Activated T-helper 17 cell treated with anti-CD3 and anti-CD28 coated beads, Interleukin-2, amount 50 U/mL, for 72 hours (primary cell): ENCODE data around the gene MYO9A. TPM values are rescaled to one million over a fixed set of nuclear protein-coding genes. Genes with fewer than 3 reads are reported as not detected.
"Not testable (repeated sequence)": the region's sequence is repeated elsewhere in the genome, so short reads cannot be mapped to it uniquely, and the experiment has no call there.

Experiments used
- ATAC-seq: fragments of 150-1000 bp; cut with Tn5 transposase; replicated peaks from 2 replicates; pipeline ENCODE4 v1.10.0; 2021; ENCODE audit warnings: mild to moderate bottlenecking, moderate library complexity
- H3K27ac Mint-ChIP-seq: one replicate; pipeline ENCODE4 v1.8.0; 2022; ENCODE audit warnings: mixed read lengths
- H3K27me3 Mint-ChIP-seq: one replicate; pipeline ENCODE4 v1.8.0; 2022; ENCODE audit warnings: mixed read lengths
- H3K36me3 Mint-ChIP-seq: one replicate; pipeline ENCODE4 v1.8.0; 2022; ENCODE audit warnings: low read depth, mild to moderate bottlenecking, mixed read lengths
- H3K4me1 Mint-ChIP-seq: one replicate; pipeline ENCODE4 v1.8.0; 2022; ENCODE audit warnings: mixed read lengths
- H3K4me3 Mint-ChIP-seq: one replicate; pipeline ENCODE4 v1.8.0; 2022; ENCODE audit warnings: mild to moderate bottlenecking, mixed read lengths
- H3K9me3 Mint-ChIP-seq: one replicate; pipeline ENCODE4 v1.8.0; 2022; ENCODE audit warnings: mixed read lengths
- total RNA-seq, 2 donors: library from RNA; stranded (reverse); gene quantifications; one replicate each; pipeline ENCODE4 v1.2.3, GENCODE V29; 2022

The MYO9A gene
- total RNA-seq, 2 donors from 2014 or later = 20.5 to 29.3 TPM

DNA sequence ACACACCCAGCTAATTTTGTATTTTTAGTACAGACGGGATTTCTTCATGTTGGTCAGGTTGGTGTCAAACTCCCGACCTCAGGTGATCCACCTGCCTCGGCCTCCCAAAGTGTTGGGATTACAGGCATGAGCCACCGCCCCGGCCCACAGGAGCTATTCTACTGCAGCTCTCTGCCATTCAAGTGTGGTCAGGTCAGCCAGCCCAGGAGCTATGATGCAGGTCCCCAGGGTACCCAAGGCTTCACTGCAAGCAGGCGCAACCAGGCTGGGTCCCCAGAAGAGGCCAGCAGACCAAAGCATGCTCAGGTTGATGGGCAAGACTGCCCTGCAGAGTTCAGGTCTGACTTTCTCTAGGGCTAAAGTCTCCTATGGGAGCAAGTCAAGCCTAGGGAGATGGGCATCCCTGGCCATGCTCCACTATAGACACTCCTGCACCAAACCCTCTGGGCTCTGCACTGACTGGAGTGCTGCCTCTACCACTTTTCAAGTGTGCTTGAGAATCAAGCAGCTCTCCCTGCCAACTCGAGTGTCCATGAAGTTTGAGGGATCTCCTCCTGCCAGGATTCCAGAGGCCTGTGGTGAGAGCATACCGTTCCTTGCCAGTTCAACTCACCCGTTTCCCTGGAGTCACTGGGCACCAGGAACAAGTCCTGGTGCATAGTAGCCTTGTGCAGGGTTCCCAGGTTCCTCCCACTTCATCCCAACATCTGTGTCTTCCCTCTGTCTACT lies 30.9 kb downstream of the MYO9A start:
- Mint-ChIP-seq H3K36me3 (no peaks in the 10 kb centered on the region), H3K4me3 (no peak overlapping the region), H3K27me3 (no peaks in the 10 kb centered on the region), H3K4me1 (peaks cover 4% of the 10 kb centered on the region), H3K27ac (no peak overlapping the region), H3K9me3 (peaks cover 4% of the 10 kb centered on the region)
- ATAC-seq = no peak

- no peak overlapping the region for H3K4me3 Mint-ChIP-seq
- peaks cover 9% of the 10 kb centered on the region for H3K4me1 Mint-ChIP-seq
- peaks cover 9% of the 10 kb centered on the region for H3K9me3 Mint-ChIP-seq
- no peak for ATAC-seq
- no peaks in the 10 kb centered on the region for H3K36me3 Mint-ChIP-seq
- no peak overlapping the region for H3K27ac Mint-ChIP-seq
- no peaks in the 10 kb centered on the region for H3K27me3 Mint-ChIP-seq
These were observed 31.8 kb downstream of the MYO9A start for GRCh38 chr15:72086010-72086697.

GRCh38 chr15:72082176-72082575 lies 35.8 kb downstream of the MYO9A start:
- H3K36me3 Mint-ChIP-seq = no peaks in the 10 kb centered on the region
- H3K4me1 Mint-ChIP-seq = peaks cover 15% of the 10 kb centered on the region
- H3K27ac Mint-ChIP-seq = no peak overlapping the region
- no peak overlapping the region for H3K4me3 Mint-ChIP-seq
- no peaks in the 10 kb centered on the region for H3K27me3 Mint-ChIP-seq
- peaks cover 9% of the 10 kb centered on the region for H3K9me3 Mint-ChIP-seq
- ATAC-seq = no peak

DNA sequence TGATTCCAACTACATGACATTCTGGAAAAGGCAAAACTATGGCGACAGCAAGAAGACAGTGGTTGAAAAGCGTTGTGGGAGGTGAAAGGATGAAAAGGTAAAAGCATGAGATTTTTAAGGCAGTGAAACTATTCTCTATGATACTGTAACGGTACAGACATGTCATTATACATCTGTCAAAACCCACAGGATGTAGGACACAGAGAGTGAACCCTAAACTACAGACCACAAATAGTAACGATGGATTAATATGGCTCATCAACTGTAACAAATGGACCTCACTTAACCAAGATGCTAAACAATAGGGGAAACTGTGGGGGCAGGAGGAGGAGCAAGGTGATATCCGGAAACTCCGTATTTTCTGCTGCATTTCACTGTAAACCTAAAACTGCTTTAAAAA lies 39.1 kb downstream of the MYO9A start:
- Mint-ChIP-seq H3K36me3 (no peaks in the 10 kb centered on the region), H3K4me1 (peaks cover 21% of the 10 kb centered on the region), H3K4me3 (no peak overlapping the region), H3K27ac (no peak overlapping the region), H3K27me3 (no peaks in the 10 kb centered on the region), H3K9me3 (peaks cover 4% of the 10 kb centered on the region)
- peak; percentile 78 for ATAC-seq

- H3K27ac Mint-ChIP-seq = no peak overlapping the region
- no peaks in the 10 kb centered on the region for H3K36me3 Mint-ChIP-seq
- H3K4me1 Mint-ChIP-seq = peaks cover 21% of the 10 kb centered on the region
- no peak overlapping the region for H3K4me3 Mint-ChIP-seq
- H3K27me3 Mint-ChIP-seq = no peaks in the 10 kb centered on the region
- peaks cover 4% of the 10 kb centered on the region for H3K9me3 Mint-ChIP-seq
- ATAC-seq = no peak
These were observed 40.0 kb downstream of the MYO9A start for GRCh38 chr15:72077950-72078349.

GRCh38 chr15:72074335-72075060 lies 43.5 kb downstream of the MYO9A start:
- Mint-ChIP-seq H3K27me3 (no peaks in the 10 kb centered on the region), H3K27ac (no peak overlapping the region), H3K4me1 (peaks cover 14% of the 10 kb centered on the region), H3K9me3 (no peaks in the 10 kb centered on the region), H3K36me3 (no peaks in the 10 kb centered on the region), H3K4me3 (no peak overlapping the region)
- no peak for ATAC-seq

GRCh38 chr15:72071448-72071825 lies 46.5 kb downstream of the MYO9A start:
- not testable (repeated sequence) for ATAC-seq, H3K27me3 Mint-ChIP-seq, H3K4me3 Mint-ChIP-seq, H3K9me3 Mint-ChIP-seq, H3K27ac Mint-ChIP-seq, H3K36me3 Mint-ChIP-seq, H3K4me1 Mint-ChIP-seq

DNA sequence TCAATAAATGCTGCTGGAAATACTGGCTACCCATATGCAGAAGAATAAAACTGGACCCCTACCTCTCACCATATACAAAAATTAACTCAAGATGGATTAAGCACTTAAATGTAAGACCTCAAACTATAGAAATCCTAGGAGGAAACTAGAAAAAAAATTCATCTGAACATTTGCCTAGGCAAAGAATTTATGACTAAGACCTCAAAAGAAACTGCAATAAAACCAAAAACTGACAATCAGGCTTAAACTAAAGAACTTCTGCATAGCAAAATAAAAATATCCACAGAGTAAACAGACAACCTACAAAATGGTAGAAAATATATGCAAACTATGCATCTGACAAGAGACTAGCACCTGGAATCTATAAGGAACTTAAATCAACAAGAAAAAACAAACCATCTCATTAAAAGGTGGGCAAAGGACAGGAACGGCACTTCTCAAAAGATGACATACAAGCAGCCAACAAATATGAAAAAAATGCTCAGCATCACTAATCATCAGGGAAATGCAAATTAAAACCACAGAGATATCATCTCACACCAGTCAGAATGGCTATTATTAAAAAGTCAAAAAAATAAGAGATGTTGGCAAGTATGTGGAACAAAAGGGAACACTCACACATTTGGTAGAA lies 47.0 kb downstream of the MYO9A start:
- H3K9me3 Mint-ChIP-seq = no peaks in the 10 kb centered on the region
- H3K4me1 Mint-ChIP-seq = peaks cover 6% of the 10 kb centered on the region
- no peaks in the 10 kb centered on the region for H3K36me3 Mint-ChIP-seq
- no peak overlapping the region for H3K27ac Mint-ChIP-seq
- no peaks in the 10 kb centered on the region for H3K27me3 Mint-ChIP-seq
- H3K4me3 Mint-ChIP-seq = no peak overlapping the region
- no peak for ATAC-seq

DNA sequence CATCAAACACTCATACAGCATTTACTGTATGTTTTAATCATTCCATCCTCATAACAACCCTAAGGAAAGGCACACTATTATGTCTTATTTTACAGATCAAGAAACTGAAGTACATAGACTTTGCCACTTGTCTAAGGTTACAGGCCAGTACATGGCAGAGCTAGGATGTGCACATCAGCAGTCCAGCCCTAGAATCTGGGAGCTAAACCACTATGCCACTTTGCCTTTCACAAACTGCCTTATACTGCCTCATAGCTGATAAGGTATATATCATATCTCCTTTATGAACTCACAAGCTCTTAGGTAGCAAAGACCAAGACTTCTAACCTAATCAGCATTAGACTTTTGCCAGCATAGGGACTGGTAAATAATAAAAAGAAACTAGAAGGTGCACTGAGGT lies 49.1 kb downstream of the MYO9A start:
- ATAC-seq = no peak

DNA sequence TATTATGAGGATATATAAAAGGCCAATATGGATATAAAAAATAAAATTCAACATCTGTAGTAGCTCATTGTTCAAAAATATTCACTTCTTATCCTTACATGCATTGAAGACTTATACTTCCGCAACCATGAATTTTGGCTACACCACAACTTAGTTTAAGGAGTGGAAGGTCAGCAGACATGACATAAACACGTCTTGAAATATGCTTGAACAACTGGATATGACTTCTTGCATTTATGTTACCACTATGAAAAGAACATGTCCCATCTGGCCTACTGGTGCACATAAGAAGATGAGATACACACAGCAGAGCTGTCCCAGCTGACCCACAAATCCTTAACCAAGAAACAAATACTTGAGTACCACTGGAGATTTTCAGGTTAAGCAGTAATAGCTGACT lies 52.1 kb downstream of the MYO9A start:
- peaks cover 4% of the 10 kb centered on the region for H3K4me1 Mint-ChIP-seq
- ATAC-seq = no peak
- no peaks in the 10 kb centered on the region for H3K9me3 Mint-ChIP-seq
- H3K27me3 Mint-ChIP-seq = no peaks in the 10 kb centered on the region
- H3K4me3 Mint-ChIP-seq = no peak overlapping the region
- H3K27ac Mint-ChIP-seq = no peak overlapping the region
- H3K36me3 Mint-ChIP-seq = no peaks in the 10 kb centered on the region

More for the DNA sequence above, 49.1 kb downstream of the MYO9A start:
- no peaks in the 10 kb centered on the region for H3K9me3 Mint-ChIP-seq
- no peaks in the 10 kb centered on the region for H3K36me3 Mint-ChIP-seq
- no peak overlapping the region for H3K4me3 Mint-ChIP-seq
- no peak overlapping the region for H3K27ac Mint-ChIP-seq
- H3K27me3 Mint-ChIP-seq = no peaks in the 10 kb centered on the region
- H3K4me1 Mint-ChIP-seq = peaks cover 4% of the 10 kb centered on the region

DNA sequence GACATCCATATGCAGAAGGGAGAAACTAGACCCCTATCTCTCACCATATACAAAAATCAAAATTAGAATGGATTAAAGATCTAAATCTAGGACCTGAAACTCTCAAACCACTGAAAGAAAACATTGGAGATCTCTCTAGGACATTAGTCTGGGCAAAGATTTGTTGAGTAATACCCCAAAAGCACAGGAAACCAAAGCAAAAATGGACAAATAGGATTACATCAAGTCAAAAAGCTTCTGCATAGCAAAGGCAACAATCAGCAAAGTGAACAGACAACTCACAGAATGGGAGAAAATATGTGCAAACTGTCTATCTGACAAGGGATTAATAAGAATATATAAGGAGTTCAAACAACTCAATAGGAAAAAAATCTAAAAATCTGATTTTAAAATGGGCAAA lies 54.8 kb downstream of the MYO9A start:
- Mint-ChIP-seq H3K4me1 (peaks cover 4% of the 10 kb centered on the region), H3K4me3 (no peak overlapping the region), H3K9me3 (no peaks in the 10 kb centered on the region), H3K27ac (no peak overlapping the region), H3K36me3 (no peaks in the 10 kb centered on the region), H3K27me3 (no peaks in the 10 kb centered on the region)
- ATAC-seq = no peak

DNA sequence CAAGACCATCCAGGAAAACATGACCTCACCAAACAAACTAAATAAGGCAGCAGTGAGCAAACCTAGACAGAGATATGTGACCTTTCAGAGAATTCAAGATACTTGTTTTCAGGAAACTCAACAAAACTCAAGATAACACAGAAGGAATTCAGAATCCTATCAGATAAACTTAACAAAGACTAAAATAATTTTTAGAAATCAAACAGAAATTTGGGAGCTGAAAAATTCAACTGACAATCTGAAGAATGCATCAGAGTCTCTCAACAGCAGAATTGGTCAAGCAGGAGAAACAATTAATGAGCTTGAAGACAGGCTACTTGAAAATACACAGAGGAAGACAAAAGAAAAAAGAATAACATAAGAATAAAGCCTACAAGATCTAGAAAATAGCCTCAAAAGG lies 55.6 kb downstream of the MYO9A start:
- no peaks in the 10 kb centered on the region for H3K9me3 Mint-ChIP-seq
- no peaks in the 10 kb centered on the region for H3K27me3 Mint-ChIP-seq
- no peaks in the 10 kb centered on the region for H3K36me3 Mint-ChIP-seq
- no peak for ATAC-seq
- no peak overlapping the region for H3K4me3 Mint-ChIP-seq
- H3K27ac Mint-ChIP-seq = no peak overlapping the region
- H3K4me1 Mint-ChIP-seq = peaks cover 6% of the 10 kb centered on the region

DNA sequence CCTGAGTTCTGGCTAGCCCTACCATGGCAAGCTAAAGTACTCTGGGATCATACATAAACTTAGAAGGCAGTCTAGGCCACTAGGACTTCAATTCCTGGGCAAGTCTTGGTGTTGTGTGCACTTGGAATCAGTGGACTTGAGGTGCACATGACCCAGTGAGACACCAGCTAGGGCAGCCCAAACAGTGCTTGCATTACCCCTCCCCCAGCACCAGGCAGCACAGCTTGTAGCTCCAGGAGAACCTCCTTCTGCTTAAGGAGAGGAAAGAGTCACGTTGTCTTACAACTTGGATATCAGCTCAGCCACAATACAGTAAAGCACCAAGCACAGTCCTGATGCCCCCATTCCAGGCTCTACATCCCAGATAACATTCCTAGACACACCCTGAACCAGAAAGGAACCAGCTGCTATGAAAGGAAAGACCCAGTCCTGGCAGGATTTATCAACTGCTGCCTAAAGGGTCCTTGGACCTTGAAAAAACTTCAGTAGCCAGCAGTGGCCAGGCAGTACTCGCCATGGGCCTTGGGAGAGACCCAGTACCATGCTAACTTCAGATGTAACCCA lies 57.2 kb downstream of the MYO9A start:
- H3K4me3 Mint-ChIP-seq = no peak overlapping the region
- H3K36me3 Mint-ChIP-seq = no peaks in the 10 kb centered on the region
- no peaks in the 10 kb centered on the region for H3K9me3 Mint-ChIP-seq
- H3K27ac Mint-ChIP-seq = no peak overlapping the region
- no peaks in the 10 kb centered on the region for H3K27me3 Mint-ChIP-seq
- H3K4me1 Mint-ChIP-seq = peaks cover 6% of the 10 kb centered on the region
- no peak for ATAC-seq

GRCh38 chr15:72058585-72058984 lies 59.4 kb downstream of the MYO9A start:
- Mint-ChIP-seq H3K27me3 (no peaks in the 10 kb centered on the region), H3K36me3 (no peaks in the 10 kb centered on the region), H3K27ac (no peak overlapping the region), H3K4me1 (peaks cover 5% of the 10 kb centered on the region), H3K4me3 (no peak overlapping the region), H3K9me3 (no peaks in the 10 kb centered on the region)
- ATAC-seq = no peak
